GM19351 (cell line): ENCODE results near the gene DCST1.
A peak's percentile ranks its signal among the peaks of the same experiment; 100 is the strongest.
"Not testable (repeated sequence)": the region's sequence is repeated elsewhere in the genome, so short reads cannot be mapped to it uniquely, and the experiment has no call there.

Experiments used
- ATAC-seq: cut with Tn5 transposase; IDR thresholded peaks from one replicate; pipeline ENCODE4 v1.9.1; 2021; ENCODE audit warnings: mild to moderate bottlenecking, moderate library complexity; ENCODE audit not compliant: unreplicated experiment

Gene DCST1

GRCh38 chr1:155033524-155033923 is at the start of gene DCST1, which contains the start of gene DCST2:
Gene DCST1 (plus strand): TSS chr1:155033824. CDS start chr1:155034037, 213 bp downstream.
Gene DCST2 (minus strand): TSS chr1:155033781. CDS start chr1:155033701, 80 bp downstream.
- no peak for ATAC-seq

GRCh38 chr1:154986736-154987135 is 46.9 kb upstream of the DCST1 start:
- ATAC-seq: not testable (repeated sequence)

GRCh38 chr1:154987326-154987725 is 46.3 kb upstream of the DCST1 start:
- ATAC-seq: no peak

GRCh38 chr1:154988058-154988954 is 45.3 kb upstream of the DCST1 start:
- ATAC-seq: no peak

- no peak for ATAC-seq
Measured at GRCh38 chr1:154989195-154989860, 44.3 kb upstream of the DCST1 start.

- no peak for ATAC-seq
Measured at GRCh38 chr1:154990276-154990675, 43.3 kb upstream of the DCST1 start.

- ATAC-seq: no peak
Measured at GRCh38 chr1:154992721-154993571, 40.7 kb upstream of the DCST1 start.

- ATAC-seq: no peak
Measured at GRCh38 chr1:154993572-154994268, 39.9 kb upstream of the DCST1 start, which contains the start of gene LENEP. Gene LENEP (plus strand): TSS chr1:154993586. CDS start chr1:154993608, 22 bp downstream.

GRCh38 chr1:154994269-154994587 is 39.4 kb upstream of the DCST1 start:
- no peak for ATAC-seq

- ATAC-seq: no peak
Measured at GRCh38 chr1:154994591-154994990, 39.0 kb upstream of the DCST1 start.

- not testable (repeated sequence) for ATAC-seq
Measured at GRCh38 chr1:154995301-154995983, 38.2 kb upstream of the DCST1 start.

- no peak for ATAC-seq
Measured at GRCh38 chr1:154996966-154997701, 36.5 kb upstream of the DCST1 start.

- no peak for ATAC-seq
Measured at GRCh38 chr1:154998201-154998780, 35.3 kb upstream of the DCST1 start.

GRCh38 chr1:154998818-154999570 is 34.6 kb upstream of the DCST1 start:
- no peak for ATAC-seq

- ATAC-seq: no peak
Measured at GRCh38 chr1:154999571-155000410, 33.8 kb upstream of the DCST1 start.

GRCh38 chr1:155000411-155000725 is 33.3 kb upstream of the DCST1 start:
- no peak for ATAC-seq

GRCh38 chr1:155000726-155001424 is 32.7 kb upstream of the DCST1 start:
- peak; percentile 49 for ATAC-seq
